ENCODE results near the gene ZFYVE26.

The ZFYVE26 gene

GRCh38 chr14:67815573-67816225, 691 bp downstream of the ZFYVE26 start:
- DNase-seq, result peak in 1 of 2 experiments; percentile 30

GRCh38 chr14:67814821-67815220, 1.6 kb downstream of the ZFYVE26 start:
- peak in 1 of 2 experiments; percentile 8 for DNase-seq

GRCh38 chr14:67806246-67806645, 10.1 kb downstream of the ZFYVE26 start:
- DNase-seq, result no peak

DNA sequence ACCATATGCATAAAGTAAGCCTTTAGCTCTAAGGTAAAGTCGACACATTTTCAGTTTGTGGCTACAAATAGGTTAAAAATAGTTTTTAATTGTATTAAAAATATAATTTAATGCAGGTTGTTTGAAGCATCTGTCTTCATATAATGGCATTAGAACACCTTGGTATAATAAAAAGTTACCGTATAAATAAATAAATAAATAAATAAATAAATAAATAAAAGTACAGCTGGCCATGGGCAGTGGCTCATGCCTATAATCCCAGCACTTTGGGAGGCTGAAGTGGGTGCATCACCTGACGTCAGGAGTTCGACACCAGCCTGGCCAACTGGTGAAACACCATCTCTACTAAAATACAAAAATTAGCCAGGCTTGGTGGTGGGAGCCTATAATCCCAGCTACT, 15.6 kb downstream of the ZFYVE26 start:
- DNase-seq, result no peak

DNA sequence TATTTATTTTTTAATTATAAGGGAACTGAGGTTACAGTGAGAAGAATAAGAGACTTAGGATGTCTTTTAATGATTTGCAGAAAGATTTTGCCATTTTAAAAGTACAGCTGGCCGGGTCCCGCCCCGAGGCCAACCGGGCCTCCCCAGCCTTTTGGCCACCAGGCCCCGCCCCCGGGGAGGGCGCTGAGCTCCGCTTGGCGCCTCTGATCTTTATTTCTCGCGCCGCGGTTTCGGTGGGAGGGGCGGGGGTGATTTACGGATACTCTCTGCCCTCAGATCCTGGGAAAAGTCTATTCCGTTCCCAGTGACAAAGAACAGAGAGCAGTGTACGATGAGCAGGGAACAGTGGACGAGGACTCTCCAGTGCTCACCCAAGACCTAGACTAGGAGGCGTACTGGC, 17.7 kb downstream of the ZFYVE26 start:
- no peak for DNase-seq

DNA sequence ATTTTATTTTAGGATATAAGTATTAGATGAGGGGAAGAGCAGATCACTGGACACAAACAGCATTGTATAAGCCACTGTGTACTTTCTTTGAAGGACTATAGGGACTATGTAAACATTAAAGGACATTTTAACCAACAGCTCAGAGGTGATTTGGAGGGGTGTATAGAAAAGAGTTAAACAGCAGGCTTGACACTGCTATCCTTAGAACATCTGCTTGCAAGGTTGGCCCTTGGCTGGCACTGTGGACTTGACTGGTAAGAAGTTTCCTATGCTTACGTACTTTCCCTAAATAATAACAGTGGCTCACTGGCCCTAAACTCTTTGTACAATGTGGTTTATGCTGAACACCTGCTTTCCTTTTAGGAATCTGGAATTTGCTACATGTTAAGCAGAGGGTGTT, 28.7 kb downstream of the ZFYVE26 start:
- no peak for DNase-seq

DNA sequence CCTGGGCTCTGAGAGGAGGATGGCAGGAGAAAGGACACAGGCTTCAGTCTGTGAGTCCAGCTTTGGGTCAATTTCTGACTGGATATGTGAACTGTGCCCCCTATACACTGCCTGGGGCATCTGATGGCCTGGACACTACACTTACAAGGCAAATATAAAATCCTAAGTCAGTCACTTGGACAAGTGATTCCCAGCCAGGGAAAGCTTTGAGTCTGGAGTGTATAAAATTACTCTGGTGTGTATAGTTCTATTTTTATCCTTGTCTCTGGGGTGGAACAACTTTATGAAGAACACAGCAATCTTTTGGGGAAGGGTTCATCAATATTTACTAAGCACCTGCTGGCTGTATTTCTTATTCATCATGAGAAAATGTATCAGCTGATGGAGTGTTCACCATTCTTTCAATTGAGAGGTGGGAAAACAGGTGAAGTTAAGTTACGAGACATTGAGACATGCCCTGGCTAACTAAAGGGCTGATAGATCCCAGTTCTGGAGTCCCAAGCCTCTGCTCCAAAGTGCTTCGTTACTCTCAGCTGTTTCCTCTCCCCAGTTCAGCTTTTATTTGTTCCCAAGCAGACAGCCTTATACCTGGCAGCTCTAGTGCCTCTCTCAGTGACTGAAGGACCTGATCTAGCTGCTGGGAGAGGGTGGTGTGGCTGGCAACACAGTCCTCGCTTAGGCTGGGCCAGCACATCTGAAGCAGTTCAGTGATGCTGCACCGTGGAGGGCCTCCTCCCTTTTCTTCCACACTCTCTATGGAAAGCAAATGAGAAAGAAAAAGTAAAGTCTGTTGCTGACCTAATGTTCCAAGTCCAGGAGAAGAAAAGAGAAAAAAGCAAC, 30.9 kb downstream of the ZFYVE26 start:
- no peak for DNase-seq

DNA sequence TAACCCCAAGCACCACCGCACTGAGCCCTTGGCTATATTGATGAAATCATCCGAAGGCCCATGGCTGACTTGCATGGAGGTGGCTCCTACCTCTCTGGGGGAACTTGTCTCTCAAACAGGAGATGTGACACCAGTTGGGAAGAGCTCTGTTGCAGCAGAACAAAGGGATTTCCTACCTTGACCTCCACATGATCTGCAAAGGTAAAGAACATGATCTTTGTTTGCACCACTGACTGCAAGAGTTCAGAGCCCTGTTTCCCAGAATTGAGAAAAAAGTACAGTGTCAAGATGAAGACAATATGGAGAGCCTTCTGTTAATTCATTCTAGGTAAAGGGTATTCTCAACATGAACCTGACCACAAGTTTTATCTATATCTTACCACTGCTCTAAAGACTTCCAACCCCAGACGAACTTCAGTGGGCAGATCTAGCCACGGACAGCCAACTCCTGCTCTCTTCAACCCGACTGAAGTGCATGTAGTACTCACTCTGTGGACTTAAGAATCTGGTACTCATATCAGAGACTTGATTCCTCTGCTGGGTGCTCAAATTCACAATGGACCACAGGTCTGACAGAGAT, 32.1 kb downstream of the ZFYVE26 start:
- no peak for DNase-seq

- no peak for DNase-seq
Measured at GRCh38 chr14:67782090-67782489, 34.3 kb downstream of the ZFYVE26 start.

DNA sequence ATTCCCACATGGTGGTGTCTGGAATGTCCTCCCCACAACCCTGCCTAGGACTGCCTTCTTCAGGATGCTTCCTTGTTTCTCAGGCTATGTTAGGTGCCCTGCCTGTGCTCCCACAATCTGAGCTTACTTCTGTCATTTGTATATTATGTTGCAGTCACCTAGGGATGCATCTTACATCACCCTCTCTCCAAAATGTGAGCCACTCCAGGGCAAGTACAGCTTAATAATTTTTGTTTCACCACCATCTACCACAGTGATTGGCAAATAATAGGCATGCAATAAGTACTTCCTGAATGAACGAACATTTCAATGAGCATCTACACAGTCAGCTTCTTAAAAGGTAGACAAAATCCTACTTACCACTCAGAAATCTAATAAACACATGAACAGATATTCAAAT, 37.6 kb downstream of the ZFYVE26 start:
- DNase-seq, result peak; percentile 73 to 79

- no peak for DNase-seq
Measured at GRCh38 chr14:67776653-67777322, 39.6 kb downstream of the ZFYVE26 start.

GRCh38 chr14:67773844-67774377, 42.5 kb downstream of the ZFYVE26 start:
- DNase-seq, result no peak

GRCh38 chr14:67768219-67768618, 48.2 kb downstream of the ZFYVE26 start:
- DNase-seq, result no peak

- DNase-seq, result peak; percentile 20 to 49
Measured at GRCh38 chr14:67766035-67766680, 50.2 kb downstream of the ZFYVE26 start.

DNA sequence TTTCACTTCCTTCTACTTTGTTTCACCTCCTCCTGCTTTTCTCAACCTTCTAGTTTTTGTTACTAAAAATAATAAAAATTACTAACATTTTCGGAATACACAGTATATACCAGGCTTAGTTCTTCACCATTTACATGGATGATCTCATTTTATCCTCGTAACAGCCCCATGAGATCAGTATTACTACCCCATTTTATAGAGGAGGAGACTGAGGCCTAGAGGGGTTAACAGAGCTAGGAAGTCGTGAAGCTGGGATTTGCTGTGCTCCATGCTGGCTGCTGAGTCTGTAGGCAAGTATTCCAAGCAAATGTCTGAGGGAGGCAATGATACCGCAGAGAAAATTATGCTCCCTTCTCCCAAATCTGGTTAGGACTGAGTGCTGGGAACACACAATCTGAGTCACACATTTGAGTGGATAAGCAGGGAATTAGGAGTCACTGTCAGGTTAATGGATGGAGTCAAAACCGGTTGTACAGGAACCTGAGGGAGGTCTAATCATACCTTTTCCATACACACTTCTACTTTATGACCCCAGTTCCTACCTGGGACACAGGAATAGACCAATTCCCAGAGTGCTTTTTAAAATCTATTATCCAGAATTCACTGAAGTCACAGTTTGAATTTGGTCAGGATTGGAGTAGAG, 51.1 kb downstream of the ZFYVE26 start:
- no peak for DNase-seq

DNA sequence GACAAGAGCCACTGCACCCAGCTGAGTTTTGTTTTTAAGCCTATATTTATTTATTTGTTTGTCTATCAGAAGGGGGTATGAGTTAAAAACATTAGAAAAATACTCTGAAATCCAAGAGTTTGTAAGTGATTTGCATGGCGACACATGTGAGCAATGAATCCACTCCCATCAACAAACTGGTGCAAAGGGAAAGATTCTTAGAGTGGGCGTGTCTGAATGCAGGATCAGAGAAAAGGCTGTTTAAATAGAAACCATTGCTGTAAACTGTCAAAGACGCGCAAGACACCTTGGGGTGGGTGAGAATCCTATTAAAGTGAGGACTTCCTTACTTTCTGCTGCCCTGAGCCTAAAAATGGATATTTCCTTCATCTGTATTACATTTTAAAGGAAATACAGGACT, 51.9 kb downstream of the ZFYVE26 start:
- no peak for DNase-seq

DNA sequence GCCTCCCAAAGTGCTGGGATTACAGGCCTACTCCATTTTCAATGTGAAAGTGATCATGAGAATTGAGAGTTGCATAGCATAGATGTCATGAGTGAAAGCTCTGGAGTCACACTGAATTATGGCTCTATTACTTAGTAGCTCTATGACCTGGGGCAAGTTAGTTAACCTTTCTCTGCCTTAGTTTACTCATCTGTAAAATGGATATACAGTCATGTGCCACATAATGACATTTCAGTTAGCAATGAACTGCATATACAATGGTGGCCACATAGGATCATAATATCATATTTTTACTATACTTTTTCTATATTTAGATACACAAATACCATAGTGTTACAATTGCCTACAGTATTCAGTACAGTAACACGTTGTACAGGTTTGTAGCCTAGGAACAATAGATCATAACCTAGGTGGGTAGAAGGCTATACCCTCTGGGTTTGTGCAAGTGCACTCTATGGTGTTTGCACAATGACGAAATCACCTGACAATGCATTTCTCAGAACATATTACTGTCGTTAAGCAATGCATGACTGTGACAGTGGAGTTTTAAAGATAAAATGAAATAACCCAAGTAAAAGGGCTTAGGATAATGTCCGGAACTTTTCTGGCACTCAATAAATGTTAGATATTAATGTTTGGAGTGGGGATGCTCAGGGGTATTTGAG, 53.1 kb downstream of the ZFYVE26 start:
- DNase-seq, result no peak

DNA sequence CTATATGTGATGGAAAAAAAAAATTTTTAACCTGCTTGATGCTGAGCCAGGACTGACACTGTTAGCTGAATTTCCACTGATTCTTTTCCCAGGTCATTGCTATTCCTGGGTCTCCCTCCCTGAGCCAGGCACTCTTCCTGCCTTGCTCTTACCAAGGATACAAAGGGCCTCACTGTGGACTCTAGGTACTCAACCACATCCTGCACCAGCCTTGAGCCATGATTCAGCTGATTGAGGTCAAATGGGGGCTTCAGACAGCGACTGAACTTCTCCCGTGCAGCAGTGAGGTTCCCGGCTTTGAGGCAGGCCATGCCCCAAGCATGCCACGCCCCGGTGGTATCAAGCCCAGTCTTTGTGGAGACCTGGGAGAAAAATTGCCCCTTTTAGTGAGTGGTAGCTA, 54.3 kb downstream of the ZFYVE26 start:
- DNase-seq, result no peak

DNA sequence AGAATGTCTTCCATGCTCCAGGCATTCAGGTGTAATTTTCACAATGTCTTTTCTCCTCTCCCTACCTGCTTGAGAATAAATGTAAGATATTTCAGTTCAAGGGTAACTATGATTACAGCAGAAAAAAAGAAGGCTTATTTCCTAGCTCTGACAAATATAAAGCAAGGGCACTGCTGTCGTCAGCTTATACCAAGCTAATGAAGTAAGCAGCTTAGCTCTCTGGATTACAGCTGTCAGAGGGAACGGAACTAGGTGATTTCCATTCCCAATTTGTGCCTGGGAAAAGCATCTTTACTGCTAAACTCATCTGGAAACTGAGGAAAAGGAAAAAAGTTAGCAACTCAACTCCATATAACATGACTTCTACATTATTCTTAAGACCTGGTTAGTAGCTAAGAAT, 56.5 kb downstream of the ZFYVE26 start:
- DNase-seq, result no peak

- DNase-seq, result no peak
Measured at GRCh38 chr14:67757175-67757574, 59.2 kb downstream of the ZFYVE26 start.

GRCh38 chr14:67756496-67756895, 59.9 kb downstream of the ZFYVE26 start:
- no peak for DNase-seq

All from AML-193 (cell line).